Measurements from ENCODE around the gene TNFRSF1B.

Gene TNFRSF1B

DNA sequence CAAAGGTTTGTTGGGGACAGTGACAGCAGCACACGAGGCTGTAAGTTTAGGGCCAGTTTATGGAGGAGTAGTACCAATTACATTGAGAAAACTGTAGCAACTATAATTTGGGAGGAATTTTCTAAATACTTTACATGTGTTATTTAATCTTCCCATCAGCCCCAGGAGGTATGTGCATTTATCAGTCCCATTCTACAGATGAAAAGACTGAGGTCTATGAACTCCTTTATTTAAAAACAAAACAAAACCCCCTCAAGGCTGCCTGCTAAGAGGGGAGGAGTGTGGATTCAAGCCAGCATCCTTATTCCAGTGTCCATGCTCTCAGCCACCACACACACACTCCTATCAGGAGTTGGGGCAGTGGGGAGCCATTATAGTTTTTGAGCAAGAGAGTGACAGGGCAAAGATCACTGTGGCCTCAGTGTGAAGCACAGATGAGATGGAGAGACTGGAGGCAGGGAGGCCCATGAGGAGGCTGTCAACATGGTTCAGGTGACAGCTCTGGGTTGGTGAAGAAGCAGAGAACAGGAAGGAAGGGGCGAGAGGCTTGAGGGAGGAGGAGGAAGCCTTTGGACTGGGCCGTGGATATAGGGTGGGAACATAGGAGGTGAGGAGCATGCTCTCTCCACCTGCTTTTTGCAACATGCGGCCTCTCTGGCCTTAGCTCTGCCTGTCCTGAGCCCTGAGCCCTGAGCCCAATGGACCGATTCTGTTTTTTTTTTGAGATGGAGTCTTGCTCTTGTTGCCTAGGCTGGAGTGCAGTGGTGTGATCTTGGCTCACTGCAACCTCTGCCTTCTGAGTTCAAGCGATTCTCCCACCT lies 9.7 kb downstream of the TNFRSF1B start:
- no peak for DNase-seq

- DNase-seq: no peak
These were observed 10.6 kb downstream of the TNFRSF1B start for GRCh38 chr1:12177156-12177998.

DNA sequence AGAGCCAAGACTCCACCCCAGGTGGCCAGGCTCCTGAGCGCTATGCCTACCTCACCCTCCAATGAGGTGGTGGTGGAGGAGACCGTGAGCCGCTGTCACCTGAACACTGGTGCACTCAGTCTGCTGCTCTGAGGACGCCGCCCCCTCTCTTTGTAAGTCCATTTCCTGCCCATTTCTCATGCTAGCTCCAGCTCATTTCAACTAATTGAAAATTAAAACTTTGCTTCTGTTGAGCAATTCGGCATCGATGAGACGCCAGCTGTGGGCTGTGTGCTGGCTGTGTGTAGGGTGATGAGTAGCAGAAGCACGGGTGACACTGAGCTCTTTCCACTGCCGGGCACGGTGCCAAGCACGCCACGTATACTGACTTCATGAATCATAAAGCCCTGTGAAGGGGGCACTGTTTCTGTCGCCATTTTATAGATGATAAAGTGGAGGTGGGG lies 11.2 kb downstream of the TNFRSF1B start:
- DNase-seq: no peak

DNA sequence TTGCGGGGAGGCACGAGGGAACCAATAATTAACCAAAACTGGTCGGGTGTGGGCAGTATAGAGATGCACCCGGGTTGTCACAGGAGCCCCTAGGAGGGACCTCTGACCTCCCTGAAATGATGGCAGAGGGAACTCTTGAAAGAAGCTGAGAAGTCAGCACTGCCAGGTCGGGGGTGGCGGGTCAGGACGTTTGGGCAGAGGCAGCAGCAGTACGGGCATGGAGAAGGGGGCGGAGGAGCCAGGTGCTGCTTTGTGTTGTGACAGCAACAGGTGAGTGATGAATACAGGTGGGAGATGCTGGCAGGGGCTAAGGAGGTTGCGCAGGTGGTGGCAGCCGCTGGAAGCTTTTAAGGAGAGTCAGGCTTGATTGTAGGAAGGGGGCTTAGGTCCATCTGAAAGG lies 11.7 kb downstream of the TNFRSF1B start:
- no peak for DNase-seq

DNA sequence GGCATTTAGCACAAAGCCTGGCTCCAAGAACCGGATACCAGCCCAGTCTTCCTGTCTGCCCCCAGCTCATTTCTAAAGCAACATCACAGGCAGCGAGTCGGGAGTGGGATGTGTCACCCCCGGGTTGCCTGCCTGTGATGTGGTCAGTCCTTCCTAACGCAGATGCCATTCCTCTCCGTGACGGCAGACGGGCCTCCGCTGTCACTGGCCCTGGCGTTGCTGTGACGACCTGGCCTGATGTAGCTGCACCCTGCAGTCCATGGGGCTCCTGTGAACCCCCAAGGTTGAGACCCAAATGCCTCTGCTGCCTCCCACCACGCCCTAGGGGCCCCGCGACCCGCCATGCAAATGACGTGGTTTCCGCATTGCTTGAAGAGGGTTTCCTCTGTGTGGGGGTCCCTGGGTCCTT lies 12.3 kb downstream of the TNFRSF1B start:
- no peak for DNase-seq

GRCh38 chr1:12179676-12180075 lies 12.9 kb downstream of the TNFRSF1B start:
- DNase-seq: no peak

- no peak for DNase-seq
These were observed 13.5 kb downstream of the TNFRSF1B start for GRCh38 chr1:12180315-12180714.

GRCh38 chr1:12180903-12181302 lies 14.1 kb downstream of the TNFRSF1B start:
- no peak for DNase-seq

DNA sequence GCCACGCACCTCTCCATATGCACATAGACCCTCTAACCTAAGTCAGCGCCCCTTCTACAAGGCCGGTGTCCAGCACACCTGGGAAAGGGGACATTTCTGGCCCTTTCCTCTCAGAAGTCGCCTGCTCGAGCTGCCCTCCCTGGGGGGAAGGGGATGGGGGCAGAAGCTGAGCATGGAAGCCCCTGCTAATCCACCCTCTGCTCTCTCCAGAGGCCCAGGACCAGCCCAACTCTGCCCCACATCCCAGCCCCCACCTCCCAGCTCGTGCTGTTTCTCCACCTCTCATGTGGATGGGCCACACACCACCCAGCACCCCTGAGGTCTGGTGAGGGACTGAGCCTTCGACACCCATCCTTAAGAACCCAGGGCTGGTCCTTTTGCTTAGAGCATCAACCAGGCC lies 14.8 kb downstream of the TNFRSF1B start:
- DNase-seq: no peak

DNA sequence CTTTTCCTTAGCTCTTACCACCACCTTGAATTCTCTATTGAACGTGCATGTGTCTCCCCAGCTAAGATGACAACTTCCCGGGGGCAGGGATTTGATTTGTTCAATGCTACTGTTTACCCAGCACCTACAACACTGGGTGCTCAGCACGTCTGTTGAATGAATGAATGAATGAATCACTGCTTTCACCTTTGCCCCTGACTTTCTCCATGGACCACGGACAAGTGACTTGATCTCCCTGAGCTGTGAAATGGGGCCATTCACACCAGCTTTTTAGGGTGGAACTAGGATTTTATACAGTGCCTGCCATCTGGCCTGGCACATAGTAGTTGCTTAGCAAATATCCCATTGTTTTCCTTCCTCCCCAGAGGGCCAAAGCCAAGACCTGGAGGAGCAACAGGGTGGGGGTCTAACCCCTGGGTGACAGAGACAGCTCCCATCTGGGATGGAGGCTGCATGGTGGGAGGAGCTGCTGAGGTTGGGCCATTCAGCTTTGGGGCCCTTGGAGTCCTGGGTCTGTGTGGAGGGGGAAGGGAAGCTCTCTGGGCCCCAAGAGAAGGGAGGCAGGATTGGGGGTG lies 15.7 kb downstream of the TNFRSF1B start:
- no peak for DNase-seq

DNA sequence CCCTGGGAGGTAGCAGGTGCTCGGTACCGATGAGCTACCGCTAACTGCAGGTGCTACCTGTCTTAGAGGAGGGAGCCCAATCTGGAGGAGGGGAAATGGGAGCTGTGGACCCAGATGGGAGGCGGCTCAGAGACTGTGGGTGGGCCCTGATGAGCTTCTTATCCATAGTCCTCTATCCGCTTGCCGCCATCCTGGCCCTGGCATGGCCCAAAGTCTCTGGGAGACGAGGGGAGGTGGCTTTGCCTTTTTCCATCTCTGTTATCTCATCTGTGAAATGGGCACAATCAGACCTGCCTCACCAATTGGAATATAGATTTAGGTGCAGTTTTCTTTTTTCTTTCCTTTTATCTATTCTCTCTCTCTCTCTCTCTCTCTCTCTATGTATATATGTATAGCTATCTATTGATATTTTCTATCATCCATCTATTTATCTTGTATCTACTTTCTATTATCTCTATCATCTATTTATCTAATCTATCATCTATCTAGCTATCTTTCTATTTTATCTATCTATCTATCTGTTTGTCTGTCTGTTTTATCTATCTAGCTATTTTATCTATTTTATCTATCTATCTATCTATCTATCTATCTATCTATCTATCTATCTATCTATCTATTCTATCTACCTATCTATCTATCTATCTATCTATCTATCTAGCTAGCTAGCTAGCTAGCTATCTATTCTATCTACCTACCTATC lies 16.5 kb downstream of the TNFRSF1B start:
- no peak for DNase-seq

DNA sequence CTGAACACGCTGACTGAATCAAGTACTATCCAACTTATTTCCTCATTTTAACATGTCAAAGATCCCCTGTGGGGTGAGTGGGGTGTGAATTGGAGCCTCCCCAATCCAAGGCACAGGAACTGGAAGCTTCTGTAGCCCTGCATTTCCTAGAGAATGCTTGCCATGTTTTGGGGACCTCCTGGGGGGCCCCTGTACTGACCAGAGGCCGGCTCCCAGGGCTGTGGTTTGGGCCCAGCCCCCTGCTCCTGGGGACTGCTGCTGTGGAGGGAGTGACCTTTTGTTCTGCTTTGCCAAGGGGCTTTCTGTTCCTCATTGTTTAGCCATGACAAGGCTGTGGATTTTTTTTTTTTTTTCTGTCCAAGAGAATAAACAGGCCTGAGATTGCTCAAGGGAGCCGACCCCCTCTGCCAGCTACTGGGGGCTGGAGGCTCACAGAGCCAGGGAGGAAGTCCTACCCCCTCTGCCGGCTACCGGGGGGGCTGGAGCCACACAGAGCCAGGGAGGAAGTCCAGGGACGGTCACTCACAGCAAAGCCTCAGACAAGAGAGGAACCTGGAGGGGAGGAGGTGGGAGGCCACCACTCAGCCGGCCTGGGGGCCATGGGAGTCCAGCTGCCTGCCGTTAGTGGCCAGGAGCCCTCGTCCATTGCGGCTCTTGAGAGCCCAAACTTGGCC lies 17.4 kb downstream of the TNFRSF1B start:
- DNase-seq: peak; percentile 77

DNA sequence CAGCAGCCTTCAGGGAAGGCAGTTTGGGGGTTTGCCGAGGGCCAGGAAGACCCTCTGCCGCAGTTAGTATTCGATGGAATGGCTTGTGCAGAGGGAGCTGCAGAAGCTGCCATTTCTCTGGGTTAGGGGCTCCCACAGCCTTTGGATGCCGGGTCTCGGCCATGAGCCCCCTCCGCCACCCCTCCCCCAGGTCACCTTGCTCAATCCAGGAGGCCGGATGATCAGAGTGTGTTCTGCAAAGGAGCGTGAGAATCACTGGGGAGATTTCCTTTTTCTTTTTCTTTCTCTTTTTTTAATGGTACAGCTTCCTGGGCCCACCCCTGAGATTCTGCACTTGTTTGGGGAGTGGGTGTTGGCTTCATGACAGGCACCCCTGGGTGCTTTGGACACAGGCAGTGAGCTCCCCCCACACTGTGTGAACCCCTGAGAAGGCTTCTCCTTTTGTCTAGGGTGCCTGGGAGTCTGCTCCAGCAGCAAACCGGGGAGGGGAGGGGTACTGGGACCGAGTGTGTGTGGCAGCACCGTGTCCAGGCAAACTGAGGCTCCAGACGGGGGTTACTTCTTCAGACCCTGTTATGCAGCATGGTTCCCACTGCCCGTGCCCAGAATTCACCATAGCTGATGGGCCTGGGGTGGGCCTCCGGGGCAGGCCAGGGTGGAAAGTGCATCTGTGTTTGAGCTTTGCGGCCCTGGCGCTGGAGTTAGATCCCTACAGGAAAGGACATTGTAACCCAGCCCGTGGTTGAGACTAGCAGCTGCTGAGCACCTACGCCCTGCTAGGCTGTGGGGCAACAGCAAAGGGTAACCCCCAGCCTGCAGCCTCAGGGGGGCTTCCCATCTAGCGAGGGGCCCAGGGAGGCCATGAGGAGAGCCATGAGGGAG lies 18.5 kb downstream of the TNFRSF1B start:
- no peak for DNase-seq

DNA sequence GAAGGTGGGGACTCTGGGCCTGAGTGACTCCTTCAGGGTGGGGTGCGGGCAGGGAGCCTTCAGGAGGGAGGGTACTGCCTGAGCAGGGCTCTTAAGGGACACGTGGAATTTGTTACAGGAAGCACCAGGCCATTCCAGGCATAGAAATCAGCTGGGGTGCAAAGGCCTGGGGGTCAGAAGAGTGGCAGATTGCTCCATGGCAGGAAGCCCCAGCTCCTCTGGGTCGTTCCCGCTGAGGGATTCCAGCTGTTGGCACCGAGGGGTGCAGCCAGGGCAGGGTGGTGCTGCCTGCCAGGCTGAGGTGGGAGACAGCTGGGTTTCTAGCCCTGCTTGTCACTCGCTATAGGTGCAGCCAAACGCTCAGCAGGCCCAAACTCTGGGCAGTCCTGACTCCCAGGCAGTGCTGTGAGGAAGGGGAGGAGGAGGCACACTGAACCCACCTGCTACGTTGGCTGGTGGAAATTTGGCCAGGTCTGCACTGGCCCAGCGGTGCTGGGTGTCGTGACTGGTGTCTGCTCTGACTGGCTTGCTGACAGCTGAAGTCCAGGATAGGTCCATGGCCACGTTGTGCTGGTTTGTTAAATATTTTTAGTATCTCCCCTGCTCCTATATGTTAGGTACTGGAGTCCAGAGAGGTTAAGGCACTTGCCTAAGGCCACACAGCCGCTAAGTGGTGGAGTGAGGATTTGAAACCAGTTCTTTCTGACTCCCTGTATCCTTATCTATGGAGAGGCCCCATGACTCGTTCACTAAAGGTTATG lies 19.3 kb downstream of the TNFRSF1B start:
- no peak for DNase-seq

DNA sequence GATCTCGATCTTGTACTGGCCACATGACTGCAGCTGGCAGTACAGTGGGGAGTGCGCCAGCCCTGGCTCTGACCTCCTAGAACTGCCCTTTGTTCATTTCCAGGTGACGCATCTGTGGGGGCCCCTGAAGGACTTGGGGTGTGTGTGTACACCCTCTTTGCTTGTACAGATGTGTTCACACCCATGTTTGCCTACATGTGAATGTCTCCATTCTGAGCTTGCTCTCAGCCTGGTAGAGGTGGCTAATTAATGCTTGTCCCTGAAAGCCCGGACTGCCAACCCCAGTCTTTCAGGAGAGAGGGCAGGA lies 19.8 kb downstream of the TNFRSF1B start:
- no peak for DNase-seq

DNA sequence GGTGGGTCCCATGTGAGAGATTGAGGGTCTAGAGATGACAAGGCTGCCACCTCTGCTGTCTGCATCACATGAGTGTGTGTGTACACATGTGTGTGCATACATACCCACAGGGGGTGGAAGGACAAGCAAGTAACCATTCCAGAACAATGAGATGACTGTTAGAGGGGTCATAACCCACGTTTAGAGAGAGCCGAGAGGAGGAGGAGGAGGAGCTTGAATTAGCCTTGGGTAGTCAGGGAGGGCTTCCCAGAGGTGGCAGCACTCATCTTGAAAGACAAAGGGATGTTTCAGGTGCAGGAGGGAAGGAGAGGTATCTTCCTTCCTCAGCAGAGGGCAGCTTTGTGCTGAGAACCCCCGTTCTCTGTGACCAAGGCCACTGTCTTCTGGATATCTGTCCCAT lies 21.3 kb downstream of the TNFRSF1B start:
- DNase-seq: no peak

DNA sequence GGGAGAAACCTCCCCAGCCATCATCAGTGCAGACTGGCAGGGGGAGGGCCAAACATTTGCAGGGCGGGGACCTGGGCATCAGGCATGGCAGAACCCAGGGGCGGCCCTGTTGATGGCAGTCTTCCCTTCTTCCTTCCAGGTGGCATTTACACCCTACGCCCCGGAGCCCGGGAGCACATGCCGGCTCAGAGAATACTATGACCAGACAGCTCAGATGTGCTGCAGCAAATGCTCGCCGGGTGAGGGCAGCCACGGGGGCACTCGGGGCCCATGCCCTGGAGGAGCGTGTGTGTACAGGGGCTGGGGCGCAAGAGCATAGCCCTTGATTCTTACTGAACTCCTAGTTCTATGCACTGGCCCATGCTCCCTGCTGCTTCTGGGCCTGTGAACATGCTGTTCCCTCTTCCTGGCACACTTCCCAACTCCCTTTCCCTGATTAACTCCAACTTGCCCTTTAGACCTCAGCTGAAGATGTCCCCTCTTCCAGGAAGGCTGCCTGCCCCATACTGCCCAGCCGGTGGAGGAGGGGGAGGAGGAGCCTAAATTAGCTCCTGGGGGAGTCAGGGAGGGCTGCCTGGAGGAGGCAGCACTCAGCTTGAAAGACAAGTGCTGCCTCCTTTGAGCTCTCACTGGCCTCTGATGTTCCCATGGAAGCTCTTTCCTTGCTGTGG lies 22.0 kb downstream of the TNFRSF1B start:
- DNase-seq: no peak

GRCh38 chr1:12189328-12189682 lies 22.5 kb downstream of the TNFRSF1B start:
- DNase-seq: no peak

DNA sequence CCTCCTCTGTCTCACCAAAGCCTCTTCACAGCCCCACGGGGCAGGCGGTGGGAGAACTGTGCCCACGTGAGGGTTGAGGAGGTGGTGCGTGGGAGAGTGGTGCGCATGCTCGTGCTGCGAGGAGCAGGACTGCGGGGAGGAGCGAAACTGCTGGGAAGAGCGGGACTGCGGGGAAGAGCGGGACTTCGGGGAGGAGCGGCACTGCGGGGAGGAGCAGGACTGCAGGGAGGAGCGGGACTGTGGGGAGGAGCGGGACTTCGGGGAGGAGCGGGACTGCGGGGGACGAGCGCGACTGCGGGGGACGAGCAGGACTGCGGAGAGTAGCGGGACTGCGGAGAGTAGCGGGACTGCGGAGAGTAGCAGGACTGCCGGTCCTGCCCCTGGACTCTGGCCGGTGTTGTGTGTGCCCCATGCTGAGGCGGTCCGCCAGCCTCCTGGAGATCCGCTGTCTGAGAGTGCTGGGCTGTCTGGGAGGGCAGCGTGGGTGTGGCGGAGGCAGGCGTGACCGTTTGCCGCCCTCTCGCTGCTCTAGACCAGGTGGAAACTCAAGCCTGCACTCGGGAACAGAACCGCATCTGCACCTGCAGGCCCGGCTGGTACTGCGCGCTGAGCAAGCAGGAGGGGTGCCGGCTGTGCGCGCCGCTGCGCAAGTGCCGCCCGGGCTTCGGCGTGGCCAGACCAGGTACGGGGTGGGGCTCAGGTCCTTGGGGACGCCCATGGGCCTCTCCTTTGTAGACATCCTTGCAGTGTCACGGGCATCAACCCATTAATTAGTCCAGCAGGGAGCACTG lies 24.6 kb downstream of the TNFRSF1B start:
- DNase-seq: no peak
